GM12874 (cell line): ENCODE measurements around the gene CNNM1.
A peak's percentile ranks its signal among the peaks of the same experiment; 100 is the strongest.

Experiments
- CTCF ChIP-seq: IDR thresholded peaks from 2 replicates; pipeline ENCODE4 v1.5.1; 2011; ENCODE audit warnings: low read depth, mild to moderate bottlenecking, control low read depth, low read length, moderate library complexity; ENCODE audit not compliant: insufficient read depth

CNNM1 gene

GRCh38 chr10:99433378-99434020 is 104.3 kb downstream of the CNNM1 start:
- TF ChIP-seq CTCF, result no peak

- peak; percentile 33 for TF ChIP-seq CTCF
Measured at GRCh38 chr10:99435986-99436638, 107.0 kb downstream of the CNNM1 start.

GRCh38 chr10:99438890-99439289 is 109.7 kb downstream of the CNNM1 start:
- TF ChIP-seq CTCF, result no peak

- no peak for TF ChIP-seq CTCF
Measured at GRCh38 chr10:99442394-99442793, 113.2 kb downstream of the CNNM1 start.

GRCh38 chr10:99443500-99443899 is 114.3 kb downstream of the CNNM1 start:
- TF ChIP-seq CTCF, result no peak
